NCI-H1930 (cell line): ENCODE results near the gene ZC3HAV1.
"Not testable (repeated sequence)": the region's sequence is repeated elsewhere in the genome, so short reads cannot be mapped to it uniquely, and the experiment has no call there.

Experiments used
- DNase-seq, 2 experiments: peaks; one replicate each; lab custom pipeline; 2025; lab: John Stamatoyannopoulos, UW

The ZC3HAV1 gene

GRCh38 chr7:139049936-139050335, 59.6 kb downstream of the ZC3HAV1 start:
- no peak for DNase-seq

GRCh38 chr7:139049111-139049510, 60.4 kb downstream of the ZC3HAV1 start:
- no peak for DNase-seq

DNA sequence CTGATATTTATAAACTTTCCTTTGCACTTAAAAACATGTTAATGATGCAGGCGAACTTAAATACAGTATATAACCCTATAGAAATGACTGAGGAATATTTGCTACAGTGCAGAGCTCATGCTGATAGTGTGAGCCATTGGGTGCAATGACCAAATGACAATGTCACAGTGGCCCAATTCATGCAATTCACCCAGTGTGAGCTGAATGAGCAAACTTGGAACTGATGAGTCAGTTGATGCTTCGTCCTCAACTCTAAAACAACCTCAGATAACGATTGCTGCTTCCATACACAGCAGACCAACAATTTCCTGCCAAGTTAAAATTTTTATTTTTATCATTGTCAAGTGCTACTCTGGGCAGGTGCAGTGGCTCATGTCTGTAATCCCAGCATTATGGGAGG, 61.5 kb downstream of the ZC3HAV1 start:
- no peak for DNase-seq

DNA sequence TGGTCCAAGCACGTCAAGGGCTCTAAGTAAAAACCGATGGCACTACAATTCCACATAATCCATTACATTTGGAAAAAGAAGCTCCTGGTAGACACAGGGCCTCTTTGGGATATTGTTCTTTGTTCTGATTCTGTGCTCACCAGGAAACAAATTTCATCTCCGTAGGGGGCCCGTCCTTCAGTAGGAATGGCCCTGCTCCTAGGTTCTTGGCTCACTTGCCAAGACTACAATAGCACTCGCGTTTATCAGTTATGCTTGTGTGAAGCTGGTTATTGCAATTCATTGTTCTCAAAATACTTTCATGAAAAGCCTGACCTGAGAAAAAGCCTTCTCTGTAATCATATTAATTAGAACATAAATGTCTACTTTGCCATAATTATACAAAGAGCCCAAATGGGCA, 63.4 kb downstream of the ZC3HAV1 start:
- DNase-seq: no peak

- DNase-seq: no peak
Observed at GRCh38 chr7:139044813-139045794, 64.4 kb downstream of the ZC3HAV1 start.

DNA sequence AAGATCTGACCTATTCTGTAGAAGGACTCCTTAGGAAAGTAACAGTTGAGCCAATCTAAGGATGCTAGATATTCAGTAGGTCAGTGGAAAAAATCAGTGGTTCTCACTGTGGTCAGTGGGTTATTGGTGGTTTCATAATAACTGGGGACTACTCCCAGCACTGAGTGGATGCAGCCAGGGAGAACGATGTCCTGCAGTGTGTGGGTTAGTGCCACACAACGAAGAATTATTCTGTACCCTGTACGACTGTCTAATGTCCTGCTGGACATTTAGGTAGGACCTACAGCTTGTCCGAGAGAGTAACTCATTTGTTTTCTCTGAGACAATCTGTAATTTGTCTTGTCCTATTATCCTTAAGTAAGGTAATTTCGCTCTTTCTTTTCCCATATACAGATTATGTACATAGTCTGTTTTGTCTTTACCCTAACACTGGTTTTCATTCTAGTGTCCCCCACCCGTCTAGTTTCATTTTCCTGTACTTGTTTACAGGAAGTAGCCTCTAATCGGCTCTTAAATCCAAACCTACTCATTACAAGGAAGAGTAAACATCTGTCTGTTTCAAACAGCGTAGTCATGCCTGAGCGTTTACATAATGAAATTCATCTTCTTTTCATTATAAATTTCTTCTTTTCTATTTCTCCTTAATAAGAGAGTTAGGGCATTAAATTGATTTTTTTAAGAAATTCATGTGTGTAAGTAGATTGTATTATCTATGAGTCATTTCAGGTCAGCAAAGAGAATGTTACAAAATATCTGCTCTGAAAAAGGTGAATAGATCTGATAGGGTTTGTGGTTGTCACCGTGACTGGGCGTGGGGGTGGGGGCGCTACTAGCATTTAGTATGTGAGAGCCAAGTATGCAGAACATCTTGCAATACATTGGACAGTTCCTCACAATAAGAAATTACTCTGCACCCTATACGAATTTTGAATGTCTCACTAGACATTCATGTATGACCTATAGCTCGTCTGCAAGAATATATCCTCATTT, 65.4 kb downstream of the ZC3HAV1 start:
- DNase-seq: no peak

- DNase-seq: no peak
Observed at GRCh38 chr7:139041378-139042085, 68.0 kb downstream of the ZC3HAV1 start.

GRCh38 chr7:139038691-139039090, 70.8 kb downstream of the ZC3HAV1 start:
- DNase-seq: no peak

- DNase-seq: no peak
Observed at GRCh38 chr7:139036901-139037300, 72.6 kb downstream of the ZC3HAV1 start.

- DNase-seq: peak; percentile 60 to 63
Observed at GRCh38 chr7:139035586-139036353, 73.8 kb downstream of the ZC3HAV1 start, which contains the start of gene ZC3HAV1L. TSS of gene ZC3HAV1L (minus strand) at chr7:139036042. CDS start at chr7:139036017, 25 bp downstream.

- DNase-seq: peak in 1 of 2 experiments; percentile 16
Observed at GRCh38 chr7:139034855-139035585, 74.5 kb downstream of the ZC3HAV1 start.

- DNase-seq: no peak
Observed at GRCh38 chr7:139034336-139034735, 75.2 kb downstream of the ZC3HAV1 start.

DNA sequence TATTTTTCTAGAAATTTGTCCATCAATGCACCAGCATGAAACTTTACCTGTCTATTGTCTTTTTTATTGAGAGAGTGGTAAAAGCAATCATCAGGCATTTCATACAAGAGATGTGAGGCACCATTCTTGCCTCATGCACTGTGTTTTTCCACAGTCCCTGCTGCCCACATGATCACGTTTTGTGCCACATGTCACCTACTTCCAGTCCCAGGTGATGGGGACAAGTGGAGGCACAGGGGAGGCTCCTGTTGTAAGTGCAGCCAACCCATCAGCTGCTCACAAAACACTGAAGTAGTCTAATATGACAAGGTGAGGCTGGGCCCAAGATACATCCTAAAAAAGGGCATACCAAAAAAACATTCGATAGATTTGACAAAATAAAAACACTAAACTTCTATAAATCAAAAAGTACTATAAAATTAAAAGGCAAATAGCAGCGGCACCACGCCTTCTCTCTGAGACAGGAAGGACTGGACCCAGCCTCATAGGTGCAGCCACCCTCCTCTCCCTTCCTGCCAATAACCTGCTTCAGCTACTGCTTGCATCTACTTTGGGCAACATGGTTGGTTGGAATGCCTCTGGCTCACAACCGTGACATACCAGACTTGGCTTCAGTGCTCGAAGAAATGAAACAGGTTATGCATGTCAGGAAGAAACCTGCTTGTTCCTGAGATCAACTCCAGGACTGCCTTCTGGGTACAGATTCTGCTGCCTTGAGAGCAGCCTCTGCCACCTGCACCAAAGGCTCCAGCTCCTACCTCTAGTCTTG, 76.0 kb downstream of the ZC3HAV1 start:
- no peak for DNase-seq

GRCh38 chr7:139032473-139032872, 77.0 kb downstream of the ZC3HAV1 start:
- DNase-seq: no peak

DNA sequence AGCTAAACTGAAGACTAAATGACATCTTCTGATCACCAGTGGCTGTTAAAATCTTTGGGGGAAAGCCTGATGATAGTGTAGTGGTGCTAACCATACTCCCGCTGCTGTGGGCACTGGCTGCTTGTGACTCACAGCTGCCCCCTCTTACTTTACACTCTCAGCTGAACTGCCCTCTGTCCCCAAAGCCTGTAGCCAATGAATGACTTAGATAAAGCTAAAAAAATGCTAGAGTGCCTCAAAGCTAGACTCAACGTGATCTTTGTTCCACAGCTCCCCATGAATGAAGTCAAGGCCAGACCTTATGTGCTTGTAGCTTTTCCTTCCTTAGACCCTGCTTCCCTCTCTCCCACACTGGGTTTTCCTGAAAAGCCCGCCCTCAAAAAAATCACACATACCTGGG, 80.2 kb downstream of the ZC3HAV1 start:
- no peak for DNase-seq

DNA sequence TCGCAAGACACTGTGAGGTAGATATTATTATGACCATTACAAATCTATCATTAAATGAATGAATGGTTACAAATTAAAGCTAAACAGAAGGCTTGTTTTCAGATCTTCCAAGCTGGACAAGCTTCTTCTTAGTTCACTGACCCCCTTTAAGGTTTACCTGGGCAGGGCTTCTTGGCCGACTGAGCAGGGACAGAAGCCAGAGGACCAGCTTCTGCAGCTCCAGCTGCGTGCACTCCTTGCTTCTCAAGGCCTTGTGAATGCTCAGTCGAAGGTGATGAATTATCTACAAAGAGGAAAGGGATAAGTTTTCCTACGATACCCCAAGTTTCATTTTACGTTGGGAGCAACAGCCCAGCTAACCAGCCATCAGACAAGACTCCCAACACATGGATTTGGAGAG, 83.0 kb downstream of the ZC3HAV1 start:
- DNase-seq: no peak

DNA sequence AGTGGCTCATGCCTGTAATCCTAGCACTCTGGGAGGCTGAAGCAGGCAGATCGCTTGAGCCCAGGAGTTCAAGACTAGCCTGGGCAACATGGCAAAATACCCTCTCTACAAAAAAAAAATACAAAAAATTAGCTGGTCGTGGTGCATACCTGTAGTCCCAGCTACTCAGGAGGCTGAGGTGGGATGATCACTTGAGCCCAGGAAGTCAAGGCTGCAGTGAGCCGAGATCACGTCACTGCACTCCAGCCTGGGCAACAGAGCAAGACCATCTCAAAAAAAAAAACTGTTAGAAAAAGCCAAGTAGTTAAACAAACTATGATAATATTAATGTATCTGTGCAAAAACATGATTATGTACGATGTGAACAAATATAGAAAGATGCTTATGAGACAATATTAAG, 83.7 kb downstream of the ZC3HAV1 start:
- DNase-seq: not testable (repeated sequence)

DNA sequence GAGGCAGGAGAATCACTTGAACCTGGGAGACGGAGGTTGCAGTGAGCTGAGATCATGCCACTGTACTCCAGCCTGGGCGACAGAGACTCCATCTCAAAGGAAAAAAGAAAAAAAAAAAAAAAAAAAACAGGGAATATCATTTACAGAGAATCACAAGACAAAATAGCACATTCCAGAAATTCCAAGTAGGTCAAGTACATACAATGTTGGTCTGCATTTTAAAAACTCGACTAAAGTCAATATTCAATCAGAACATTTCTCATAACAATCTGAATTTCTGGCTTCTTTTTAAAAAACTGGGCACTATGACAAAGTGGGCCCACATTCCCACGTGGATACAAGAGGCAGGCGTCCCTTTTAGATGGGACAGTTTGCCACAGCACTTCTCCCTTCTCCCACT, 86.4 kb downstream of the ZC3HAV1 start:
- no peak for DNase-seq

GRCh38 chr7:139022286-139022685, 87.2 kb downstream of the ZC3HAV1 start:
- DNase-seq: no peak
